WTC11 (cell line): ENCODE results near the gene MTOR.

Experiments
- GRHL2 ChIP-seq: fragments of 250-450 bp; sonication (Bioruptor Pico); IDR thresholded peaks from 2 replicates; pipeline ENCODE4 v1.8.0; 2022; ENCODE audit warnings: mild to moderate bottlenecking, moderate library complexity; ENCODE audit not compliant: insufficient replicate concordance, severe bottlenecking
- KAT7 ChIP-seq: sonication (generic); formaldehyde crosslinking; IDR thresholded peaks from 2 replicates; pipeline ENCODE4 v1.8.1; 2023; ENCODE audit warnings: missing genetic modification reagents, mild to moderate bottlenecking, borderline replicate concordance
- MAX ChIP-seq: sonication (generic); formaldehyde crosslinking; IDR thresholded peaks from 2 replicates; pipeline ENCODE4 v1.8.0; 2022; ENCODE audit warnings: mild to moderate bottlenecking, missing genetic modification reagents
- PRDM15 ChIP-seq: sonication (generic); formaldehyde crosslinking; IDR thresholded peaks from 2 replicates; pipeline ENCODE4 v1.8.0; 2022; ENCODE audit warnings: missing genetic modification reagents
- SP1 ChIP-seq: sonication (generic); formaldehyde crosslinking; conservative IDR thresholded peaks from 2 replicates; pipeline ENCODE4 v1.8.1; 2022; ENCODE audit warnings: missing genetic modification reagents

- TF ChIP-seq KAT7 (no peak), MAX (CRISPR knock-in tag) (no peak), SP1 (no peak), PRDM15 (no peak), GRHL2 (CRISPR knock-in tag) (no peak)
Observed at GRCh38 chr1:11187494-11187893, 74.9 kb downstream of the MTOR start.
